ENCODE measurements around the gene TSPAN3.

TSPAN3 gene

DNA sequence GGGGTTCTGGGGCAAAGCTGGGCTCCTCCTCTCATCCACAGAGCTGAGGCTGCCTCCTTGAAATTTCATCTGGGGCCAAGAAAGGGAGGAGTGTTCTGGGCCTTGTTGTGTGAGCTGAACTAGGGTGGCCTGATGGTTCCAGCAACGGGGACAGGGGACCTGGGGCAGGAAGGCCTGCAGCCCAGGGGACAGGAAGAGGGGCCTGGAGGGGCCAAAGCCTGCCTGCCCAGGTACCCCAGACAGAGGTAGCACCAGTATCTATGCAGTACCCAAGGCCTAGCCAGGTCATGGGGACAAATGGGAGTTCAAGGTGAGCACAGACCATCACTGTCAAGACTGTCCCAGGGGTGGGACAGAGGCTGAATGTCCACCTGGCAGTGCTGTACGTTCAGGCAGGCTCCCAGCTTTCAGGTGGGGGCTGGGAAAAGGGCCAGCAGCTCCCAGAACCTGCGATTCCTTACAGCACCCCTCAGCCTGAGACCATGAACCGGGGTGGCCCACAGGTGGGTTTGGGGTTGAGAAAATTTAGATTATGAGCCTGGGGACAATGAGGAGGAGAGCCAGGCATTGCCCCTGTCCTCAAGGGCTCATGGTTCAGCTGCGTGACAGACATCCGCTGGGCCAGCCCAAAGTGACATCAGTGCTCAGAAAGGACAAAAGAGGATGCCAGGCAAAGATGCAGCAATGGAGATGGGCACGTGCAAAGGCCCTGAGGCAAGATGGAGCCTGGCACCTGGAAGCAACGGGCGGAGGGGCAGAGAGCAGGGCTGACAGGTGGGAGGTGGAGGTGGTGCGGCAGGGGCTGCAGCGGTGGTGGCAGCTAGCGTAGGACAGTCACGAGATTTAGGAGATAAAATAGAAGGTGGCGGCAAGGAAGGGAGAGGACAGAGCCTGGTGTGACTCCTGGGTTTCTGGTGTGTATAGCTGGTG, 48.0 kb downstream of the TSPAN3 start:
- DNase-seq (ENCODE audit: low spot score in 2 of 2) (no peak), ATAC-seq (ENCODE audit: low read depth) (no peak)
- H3K36me3 Mint-ChIP-seq: peaks cover 17% of the 10 kb centered on the region
- H3K9me3 Mint-ChIP-seq: no peaks in the 10 kb centered on the region
- H3K4me3 Mint-ChIP-seq: no peak overlapping the region
- peak overlapping the region; percentile 36 for H3K27ac Mint-ChIP-seq
- no peaks in the 10 kb centered on the region for H3K27me3 Mint-ChIP-seq
- H3K4me1 Mint-ChIP-seq: peaks cover 17% of the 10 kb centered on the region

DNA sequence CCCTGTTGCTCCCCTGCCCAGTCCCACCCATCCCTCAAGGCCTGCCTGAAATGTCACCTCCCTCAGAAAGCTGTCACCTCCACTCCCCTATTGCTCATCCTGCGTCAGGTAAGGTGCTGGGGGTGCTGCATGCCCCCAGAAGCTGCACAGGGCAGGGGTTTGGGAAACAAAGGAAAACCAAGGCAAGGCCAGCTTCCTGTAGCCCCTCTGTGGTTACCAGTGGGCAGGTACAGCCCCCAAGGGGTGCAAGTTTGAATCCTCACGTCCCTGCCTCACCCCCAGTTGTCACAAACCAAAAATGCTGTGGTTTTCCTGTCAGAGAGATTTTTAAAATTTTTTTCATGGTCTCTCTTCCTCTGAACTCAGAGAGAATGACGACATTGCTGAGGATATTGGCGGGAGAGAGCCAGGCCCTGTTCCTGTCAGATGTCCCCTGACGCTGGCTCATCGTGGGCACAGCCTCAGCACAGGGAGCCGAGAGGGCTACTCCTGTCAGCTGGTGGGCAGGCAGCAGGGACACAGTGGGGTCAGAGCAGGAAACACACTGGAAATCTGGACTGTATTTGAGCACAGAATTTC, 49.0 kb downstream of the TSPAN3 start:
- no peak for ATAC-seq (ENCODE audit: low read depth)
- no peak overlapping the region for H3K4me3 Mint-ChIP-seq
- no peak overlapping the region for H3K27ac Mint-ChIP-seq
- DNase-seq (ENCODE audit: low spot score in 2 of 2): no peak
- H3K4me1 Mint-ChIP-seq: peaks cover 13% of the 10 kb centered on the region
- peaks cover 17% of the 10 kb centered on the region for H3K36me3 Mint-ChIP-seq
- no peaks in the 10 kb centered on the region for H3K27me3 Mint-ChIP-seq
- no peaks in the 10 kb centered on the region for H3K9me3 Mint-ChIP-seq

DNA sequence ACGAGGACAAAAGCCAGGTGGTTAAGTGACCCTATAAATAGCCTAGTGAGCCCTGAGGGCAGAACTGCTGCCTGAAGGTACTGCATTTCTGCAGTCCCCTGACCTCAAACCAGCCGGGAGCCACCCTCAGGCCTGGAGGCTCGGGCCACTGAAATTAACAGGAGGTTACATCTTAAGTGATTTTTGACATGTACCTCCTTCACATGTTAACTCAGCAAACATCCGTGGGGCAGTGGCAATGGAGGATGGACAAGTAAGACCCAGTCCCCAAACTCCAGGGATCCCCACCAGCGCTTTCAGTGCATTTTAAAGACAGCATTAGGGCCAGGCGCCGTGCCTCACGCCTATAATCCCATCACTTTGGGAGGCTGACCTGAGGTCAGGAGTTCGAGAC, 49.8 kb downstream of the TSPAN3 start:
- no peak overlapping the region for H3K27ac Mint-ChIP-seq
- no peak overlapping the region for H3K4me3 Mint-ChIP-seq
- ATAC-seq (ENCODE audit: low read depth): no peak
- peaks cover 12% of the 10 kb centered on the region for H3K4me1 Mint-ChIP-seq
- DNase-seq (ENCODE audit: low spot score in 2 of 2): no peak
- no peaks in the 10 kb centered on the region for H3K9me3 Mint-ChIP-seq
- H3K27me3 Mint-ChIP-seq: no peaks in the 10 kb centered on the region
- H3K36me3 Mint-ChIP-seq: peaks cover 16% of the 10 kb centered on the region

DNA sequence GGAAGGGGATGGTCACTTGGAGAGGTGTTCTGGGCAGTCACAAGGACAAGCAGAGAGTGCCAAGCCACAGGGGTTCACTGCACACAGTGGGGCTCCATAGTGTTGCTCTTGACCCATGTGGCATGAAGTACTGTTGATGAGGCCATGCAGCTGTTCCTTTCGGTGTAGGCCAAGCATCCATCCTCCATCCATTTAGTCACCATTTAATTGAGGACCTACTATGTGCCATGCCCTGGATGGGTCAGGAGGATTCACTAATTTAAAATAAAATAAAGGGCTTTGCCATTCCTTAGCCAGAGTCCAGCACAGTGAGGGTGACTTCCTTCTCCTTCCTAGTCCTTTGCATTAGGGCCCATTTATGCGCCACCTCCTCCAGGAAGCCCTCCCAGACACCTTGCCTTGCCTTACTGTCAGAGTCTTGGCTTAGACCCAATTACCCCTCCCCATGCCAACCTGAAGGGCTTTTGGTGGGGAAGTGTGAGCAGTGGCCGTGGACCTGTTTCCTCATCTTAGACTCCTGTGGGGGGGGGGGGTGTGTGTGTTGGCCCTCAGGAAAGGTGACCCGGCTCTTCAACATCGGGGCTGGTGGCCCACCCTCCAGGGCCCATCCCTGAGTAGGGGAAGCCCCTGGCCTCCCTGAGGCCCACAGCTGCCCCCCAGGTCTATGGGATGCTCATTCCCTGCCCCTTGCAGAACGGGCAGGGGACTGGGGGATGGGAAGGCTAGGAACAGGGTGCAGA, 50.4 kb downstream of the TSPAN3 start:
- Mint-ChIP-seq H3K9me3 (no peaks in the 10 kb centered on the region), H3K4me3 (no peak overlapping the region), H3K4me1 (peaks cover 12% of the 10 kb centered on the region), H3K36me3 (peaks cover 15% of the 10 kb centered on the region), H3K27ac (no peak overlapping the region), H3K27me3 (no peaks in the 10 kb centered on the region)
- ATAC-seq (ENCODE audit: low read depth): no peak
- DNase-seq (ENCODE audit: low spot score in 2 of 2): no peak

DNA sequence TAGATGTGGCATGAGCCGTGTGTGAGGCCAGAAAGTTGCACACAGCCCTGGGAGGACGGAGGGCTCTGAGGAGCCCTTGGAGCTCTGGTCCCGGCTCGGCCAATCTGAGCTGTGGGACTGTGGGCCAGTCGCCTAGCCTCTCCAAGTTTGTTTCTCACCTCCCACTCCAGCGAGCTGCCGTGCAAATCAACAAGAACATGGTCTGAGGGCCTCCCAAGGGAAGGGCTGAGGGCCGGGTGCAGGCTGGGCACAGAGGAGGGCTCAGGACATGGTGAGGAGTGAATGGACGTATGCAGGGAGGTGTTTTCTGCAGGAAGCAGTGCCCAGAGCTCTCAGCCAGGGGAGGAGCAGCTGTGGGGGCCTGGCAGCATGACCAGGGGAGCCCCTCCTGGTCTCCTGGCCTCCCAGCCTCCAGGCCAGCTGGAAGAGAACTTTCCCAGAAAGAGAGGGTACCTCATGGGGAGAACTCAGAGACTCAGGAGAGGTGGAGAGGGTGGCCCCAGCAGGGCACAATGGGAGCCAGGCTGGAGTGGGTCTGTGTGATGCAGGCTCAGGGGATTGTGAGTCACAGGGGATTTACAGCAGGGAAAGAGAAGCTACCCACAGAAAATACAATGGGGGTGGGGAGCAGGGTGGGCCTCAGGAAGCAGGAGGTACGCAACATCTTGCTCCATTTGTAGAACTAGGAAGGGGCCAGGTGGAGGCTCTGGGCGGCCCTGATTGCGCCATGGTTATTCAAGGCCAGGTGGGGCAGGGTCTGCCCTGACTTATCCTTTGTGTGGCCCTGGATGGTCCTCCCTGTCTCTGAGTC, 51.2 kb downstream of the TSPAN3 start:
- H3K36me3 Mint-ChIP-seq: peaks cover 13% of the 10 kb centered on the region
- H3K4me3 Mint-ChIP-seq: no peak overlapping the region
- H3K4me1 Mint-ChIP-seq: peaks cover 17% of the 10 kb centered on the region
- peak overlapping the region; percentile 68 for H3K27ac Mint-ChIP-seq
- ATAC-seq (ENCODE audit: low read depth) (no peak), DNase-seq (ENCODE audit: low spot score in 2 of 2) (no peak)
- H3K27me3 Mint-ChIP-seq: no peaks in the 10 kb centered on the region
- no peaks in the 10 kb centered on the region for H3K9me3 Mint-ChIP-seq

DNA sequence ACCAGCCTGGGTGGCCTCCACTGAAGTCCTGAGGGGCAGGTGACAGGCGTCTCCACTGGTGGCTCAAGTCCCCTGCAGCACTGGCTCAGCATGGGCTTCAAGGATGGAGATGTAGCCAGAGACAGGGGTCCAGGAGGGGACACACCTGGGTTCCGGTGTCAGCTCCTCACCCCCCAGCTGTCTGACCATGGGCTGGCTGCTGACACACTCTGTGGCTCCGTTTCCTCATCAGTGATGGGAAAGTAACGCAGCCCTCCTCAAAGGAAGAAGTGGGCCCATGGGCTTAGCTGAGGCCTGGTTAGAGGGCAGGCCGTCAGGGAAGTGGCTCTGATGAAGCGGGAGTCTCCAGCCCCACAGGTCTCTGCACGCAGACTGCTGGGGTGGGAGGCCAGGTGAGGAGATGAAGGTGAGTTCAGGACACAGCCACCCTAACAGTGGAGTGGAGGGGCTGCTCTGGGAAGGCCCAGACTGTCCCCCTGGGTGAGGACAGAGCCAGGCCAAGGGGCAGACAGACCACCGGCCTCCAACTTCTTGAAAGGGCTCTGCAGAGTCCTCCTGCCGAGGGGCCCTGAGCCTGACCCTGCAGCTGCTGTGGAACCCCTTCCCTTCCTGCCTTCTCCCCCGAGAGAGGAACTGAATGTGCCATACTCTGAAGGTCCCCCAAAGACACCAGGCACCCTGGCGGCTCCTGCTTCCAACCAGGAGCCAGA, 52.0 kb downstream of the TSPAN3 start:
- no peak overlapping the region for H3K4me3 Mint-ChIP-seq

DNA sequence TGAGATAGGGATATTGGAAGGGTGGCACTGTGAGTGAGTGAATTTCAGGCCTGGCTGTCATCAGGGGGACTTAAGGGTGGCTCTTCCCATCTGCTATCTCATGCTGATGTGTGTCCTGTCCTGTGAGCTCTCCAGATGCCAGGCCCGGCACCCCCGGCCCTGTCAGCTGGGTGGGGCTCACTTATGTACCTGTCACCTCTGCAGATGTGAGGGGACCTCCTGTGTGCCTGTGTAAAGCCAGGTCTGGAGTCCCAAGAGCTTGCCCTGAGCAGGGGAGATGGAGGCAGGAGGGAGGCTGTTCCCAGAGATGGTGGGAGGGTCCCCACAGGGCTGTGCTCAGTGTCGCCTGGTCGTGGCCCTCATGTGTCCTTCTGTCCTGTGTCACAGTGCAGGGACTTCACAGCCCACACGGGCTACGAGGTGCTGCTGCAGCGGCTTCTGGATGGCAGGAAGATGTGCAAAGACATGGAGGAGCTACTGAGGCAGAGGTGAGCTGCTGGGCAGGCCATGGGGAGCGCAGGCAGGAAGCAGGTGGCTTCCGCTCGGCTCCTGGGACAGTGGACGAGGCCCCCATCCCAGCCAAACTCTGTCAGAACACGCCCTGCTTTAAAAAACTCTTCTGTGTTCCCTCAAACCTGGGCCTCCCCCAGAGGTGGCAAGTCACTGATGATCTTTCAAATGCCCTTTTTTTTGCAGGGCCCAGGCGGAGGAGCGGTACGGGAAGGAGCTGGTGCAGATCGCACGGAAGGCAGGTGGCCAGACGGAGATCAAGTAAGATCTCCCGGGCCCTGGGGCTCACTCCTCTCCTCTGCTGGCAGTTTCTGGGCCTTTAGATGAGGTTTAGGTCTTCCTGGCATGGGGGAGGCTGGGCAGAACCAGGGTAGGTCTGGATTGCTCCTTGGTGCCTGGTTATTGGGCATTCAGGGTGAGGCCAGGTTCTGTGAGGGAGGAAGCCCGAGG, 52.9 kb downstream of the TSPAN3 start:
- peaks cover 23% of the 10 kb centered on the region for H3K4me1 Mint-ChIP-seq
- DNase-seq (ENCODE audit: low spot score in 2 of 2) (no peak), ATAC-seq (ENCODE audit: low read depth) (no peak)
- H3K4me3 Mint-ChIP-seq: no peak overlapping the region
- peak overlapping the region; percentile 41 for H3K27ac Mint-ChIP-seq
- H3K27me3 Mint-ChIP-seq: no peaks in the 10 kb centered on the region
- H3K9me3 Mint-ChIP-seq: no peaks in the 10 kb centered on the region
- H3K36me3 Mint-ChIP-seq: peaks cover 13% of the 10 kb centered on the region

More for the DNA sequence above, 52.0 kb downstream of the TSPAN3 start:
- Mint-ChIP-seq H3K27me3 (no peaks in the 10 kb centered on the region), H3K9me3 (no peaks in the 10 kb centered on the region), H3K36me3 (peaks cover 13% of the 10 kb centered on the region), H3K4me1 (peaks cover 23% of the 10 kb centered on the region), H3K27ac (peak overlapping the region; percentile 41)
- DNase-seq (ENCODE audit: low spot score in 2 of 2): no peak
- ATAC-seq (ENCODE audit: low read depth): no peak

DNA sequence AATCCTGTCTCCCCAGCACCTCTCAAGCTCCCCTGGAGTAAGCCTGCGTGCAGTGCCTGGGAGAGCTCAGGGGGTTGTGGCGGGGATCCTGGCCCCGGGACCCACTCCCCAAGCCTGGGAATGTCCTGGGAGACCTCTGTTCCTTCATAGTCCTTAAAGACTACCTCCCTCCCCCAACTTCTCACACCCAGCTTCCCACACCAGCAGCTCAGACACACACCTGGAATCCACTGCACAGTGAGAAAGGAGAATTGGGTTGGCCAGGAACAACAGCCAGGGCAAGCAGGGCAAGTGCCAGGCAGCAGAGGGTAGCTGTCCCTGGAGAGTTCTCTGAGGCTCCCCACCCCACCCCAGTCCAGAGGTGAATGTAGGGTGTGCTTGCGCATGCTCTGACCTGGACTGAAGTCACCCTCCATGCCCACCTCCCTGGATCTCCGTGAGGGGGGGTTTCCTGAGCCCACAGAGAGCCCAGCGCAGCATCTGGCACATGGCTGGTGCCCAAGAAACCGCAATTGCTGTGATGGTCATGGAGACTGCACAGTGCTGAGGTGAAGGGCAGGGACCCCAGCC, 53.7 kb downstream of the TSPAN3 start:
- H3K4me1 Mint-ChIP-seq: peaks cover 32% of the 10 kb centered on the region
- no peak for DNase-seq (ENCODE audit: low spot score in 2 of 2)
- no peaks in the 10 kb centered on the region for H3K27me3 Mint-ChIP-seq
- H3K4me3 Mint-ChIP-seq: no peak overlapping the region
- H3K36me3 Mint-ChIP-seq: peaks cover 11% of the 10 kb centered on the region
- H3K27ac Mint-ChIP-seq: no peak overlapping the region
- ATAC-seq (ENCODE audit: low read depth): no peak
- H3K9me3 Mint-ChIP-seq: no peaks in the 10 kb centered on the region

DNA sequence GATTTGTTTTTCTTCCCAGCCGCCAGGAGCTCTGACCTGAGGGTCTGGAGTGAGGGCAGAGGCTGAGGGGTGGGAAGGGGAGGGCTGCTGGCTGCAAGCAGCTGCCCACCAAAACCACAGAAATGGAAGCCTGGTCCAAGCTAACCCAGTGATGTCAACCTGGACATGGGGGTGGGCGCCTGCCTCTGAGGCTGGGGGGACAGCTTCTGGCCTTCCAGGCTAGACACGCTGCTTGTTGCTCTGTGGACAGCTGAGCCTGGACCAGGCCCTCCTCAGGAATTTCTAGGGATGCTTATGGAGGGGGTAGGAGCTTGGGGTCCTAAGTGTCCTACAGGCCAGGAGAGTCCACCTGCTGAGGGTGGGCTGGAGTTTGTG, 54.6 kb downstream of the TSPAN3 start:
- peaks cover 40% of the 10 kb centered on the region for H3K4me1 Mint-ChIP-seq
- H3K4me3 Mint-ChIP-seq: no peak overlapping the region
- no peaks in the 10 kb centered on the region for H3K9me3 Mint-ChIP-seq
- ATAC-seq (ENCODE audit: low read depth): no peak
- no peak for DNase-seq (ENCODE audit: low spot score in 2 of 2)
- H3K27ac Mint-ChIP-seq: no peak overlapping the region
- no peaks in the 10 kb centered on the region for H3K27me3 Mint-ChIP-seq
- peaks cover 17% of the 10 kb centered on the region for H3K36me3 Mint-ChIP-seq

DNA sequence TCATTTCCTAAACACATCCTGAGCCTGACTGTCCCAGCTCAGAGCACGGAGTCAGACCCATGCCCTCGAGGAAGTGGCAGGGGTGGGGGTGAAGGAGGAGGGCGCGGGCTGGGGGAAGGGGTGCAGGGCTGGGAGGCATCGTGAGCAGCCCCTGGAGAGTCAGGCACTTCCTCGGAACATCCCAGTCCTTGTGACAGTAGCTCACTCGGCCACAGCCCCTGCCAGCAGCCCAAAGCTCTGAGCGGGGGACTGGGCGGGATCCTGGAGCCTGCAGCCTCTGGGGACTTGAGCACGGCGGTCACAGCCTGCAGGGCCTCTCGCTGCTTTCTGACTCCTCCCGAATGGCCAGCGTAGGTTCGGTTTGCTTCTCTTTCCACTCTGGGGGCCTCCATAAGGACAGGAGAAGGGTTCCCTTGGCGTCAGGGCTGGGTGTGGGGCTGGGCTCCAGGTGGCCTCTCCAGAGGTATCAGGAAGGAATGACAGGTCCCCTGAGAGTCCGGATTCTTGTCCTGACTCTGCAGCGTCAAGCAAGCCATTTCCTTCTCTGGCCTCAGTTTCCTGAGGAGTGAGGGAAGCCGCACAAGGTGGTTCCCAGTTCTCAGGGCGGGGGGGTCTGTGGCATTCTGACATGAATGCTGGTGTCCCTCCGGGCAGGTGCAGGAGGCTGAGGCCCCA, 55.1 kb downstream of the TSPAN3 start:
- DNase-seq (ENCODE audit: low spot score in 2 of 2) (no peak), ATAC-seq (ENCODE audit: low read depth) (no peak)
- Mint-ChIP-seq H3K27me3 (no peaks in the 10 kb centered on the region), H3K4me3 (no peak overlapping the region), H3K9me3 (no peaks in the 10 kb centered on the region), H3K36me3 (peaks cover 17% of the 10 kb centered on the region), H3K4me1 (peaks cover 43% of the 10 kb centered on the region), H3K27ac (no peak overlapping the region)

DNA sequence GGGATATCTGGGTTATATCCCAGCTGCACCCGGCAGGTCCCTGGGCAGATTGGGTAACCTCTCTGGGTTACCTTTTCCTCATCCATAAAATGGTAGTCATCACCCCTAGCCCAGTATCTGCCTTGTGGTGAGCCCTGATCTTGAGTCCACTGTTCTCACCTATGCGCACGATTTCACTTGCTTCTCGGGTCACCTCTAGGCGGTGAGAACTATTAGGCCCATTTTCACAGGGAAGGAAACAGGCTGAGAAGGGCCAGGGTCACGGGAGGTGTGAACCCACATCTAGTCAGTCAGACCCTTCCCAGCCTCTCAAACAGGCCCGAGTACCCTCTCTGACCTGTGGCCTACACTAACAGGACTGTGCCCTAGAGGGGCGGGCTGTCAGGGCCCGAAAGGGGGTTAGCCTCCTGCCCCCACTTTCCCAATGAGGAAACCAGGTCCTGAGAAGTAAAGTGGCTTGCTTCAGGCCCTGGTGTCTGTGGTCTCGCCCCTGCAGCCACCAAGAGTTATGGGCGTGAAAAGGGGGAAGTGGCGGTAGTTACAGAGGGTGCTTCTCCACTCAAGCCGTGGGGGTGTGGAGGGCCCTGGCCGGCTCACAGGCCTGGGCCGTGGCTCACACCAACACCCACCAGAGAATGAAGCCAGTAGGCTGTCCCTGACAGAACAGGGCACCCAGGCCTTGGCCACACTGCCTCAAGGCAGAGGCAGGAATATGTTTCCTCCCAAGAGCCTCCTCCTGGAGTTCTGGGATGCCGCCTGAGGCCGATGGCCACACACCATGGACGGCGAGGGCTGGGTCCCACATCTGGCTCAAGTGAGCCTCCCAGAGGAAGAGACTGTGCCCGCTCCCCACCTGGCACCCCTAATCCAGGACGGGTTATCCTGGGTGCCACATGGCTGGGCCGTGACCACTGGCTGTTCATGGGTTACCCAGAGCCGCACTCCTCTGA, 56.5 kb downstream of the TSPAN3 start:
- H3K36me3 Mint-ChIP-seq: peaks cover 14% of the 10 kb centered on the region
- no peaks in the 10 kb centered on the region for H3K9me3 Mint-ChIP-seq
- H3K27ac Mint-ChIP-seq: peak overlapping the region; percentile 14
- peak; percentile 86 for ATAC-seq (ENCODE audit: low read depth)
- peaks cover 52% of the 10 kb centered on the region for H3K4me1 Mint-ChIP-seq
- H3K4me3 Mint-ChIP-seq: peak overlapping the region; percentile 4
- DNase-seq (ENCODE audit: low spot score in 2 of 2): no peak
- H3K27me3 Mint-ChIP-seq: no peaks in the 10 kb centered on the region

Data from memory B cell (primary cell).